HepG2 (cell line): ENCODE results near the gene CMTM1. TPM values are rescaled to one million over a fixed set of nuclear protein-coding genes. Genes with fewer than 3 reads are reported as not detected.
A peak's percentile ranks its signal among the peaks of the same experiment; 100 is the strongest.

Experiments
- ARNT ChIP-seq: fragments of 450-650 bp; IDR thresholded peaks from 2 replicates; pipeline ENCODE4 v1.6.1; 2017
- ARNTL ChIP-seq: sonication (generic); formaldehyde crosslinking; IDR thresholded peaks from 2 replicates; pipeline ENCODE4 v1.4.0; 2020; ENCODE audit warnings: mild to moderate bottlenecking, missing genetic modification reagents
- DNMT1 ChIP-seq: sonication (generic); formaldehyde crosslinking; IDR thresholded peaks from 2 replicates; pipeline ENCODE4 v1.5.1; 2020; ENCODE audit warnings: mild to moderate bottlenecking, missing genetic modification reagents
- DZIP1 ChIP-seq: sonication (generic); formaldehyde crosslinking; IDR thresholded peaks from 2 replicates; pipeline ENCODE4 v1.5.0; 2020; ENCODE audit warnings: mild to moderate bottlenecking, missing genetic modification reagents
- HNRNPL ChIP-seq: fragments of 200-400 bp; formaldehyde crosslinking; IDR thresholded peaks from 2 replicates; pipeline ENCODE4 v1.6.1; 2017; ENCODE audit warnings: mild to moderate bottlenecking, low read depth, low read length
- HOXA3 ChIP-seq: sonication (generic); formaldehyde crosslinking; IDR thresholded peaks from 2 replicates; pipeline ENCODE4 v1.5.0; 2020; ENCODE audit warnings: missing genetic modification reagents
- KLF13 ChIP-seq: sonication (generic); formaldehyde crosslinking; IDR thresholded peaks from 2 replicates; pipeline ENCODE4 v1.4.0; 2020; ENCODE audit warnings: mild to moderate bottlenecking, missing genetic modification reagents
- LBX2 ChIP-seq: sonication (generic); formaldehyde crosslinking; IDR thresholded peaks from 2 replicates; pipeline ENCODE4 v1.5.0; 2020; ENCODE audit warnings: missing genetic modification reagents, mild to moderate bottlenecking, borderline replicate concordance
- MIER2 ChIP-seq: IDR thresholded peaks from 2 replicates; pipeline ENCODE4 v1.6.1; 2016; ENCODE audit warnings: missing biosample characterization, missing genetic modification reagents
- MTERF4 ChIP-seq: sonication (generic); formaldehyde crosslinking; IDR thresholded peaks from 2 replicates; pipeline ENCODE4 v1.8.0; 2023; ENCODE audit warnings: mild to moderate bottlenecking, missing genetic modification reagents
- NRL ChIP-seq: sonication (generic); formaldehyde crosslinking; IDR thresholded peaks from 2 replicates; pipeline ENCODE4 v1.5.0; 2020; ENCODE audit warnings: missing genetic modification reagents, mild to moderate bottlenecking, moderate library complexity, borderline replicate concordance
- PAF1 ChIP-seq: IDR thresholded peaks from 2 replicates; pipeline ENCODE4 v1.6.1; 2016; ENCODE audit warnings: missing genetic modification reagents, missing compliant biosample characterization
- PITX1 ChIP-seq: sonication (generic); formaldehyde crosslinking; IDR thresholded peaks from 2 replicates; pipeline ENCODE4 v1.5.1; 2020; ENCODE audit warnings: mild to moderate bottlenecking, missing genetic modification reagents
- PTBP1 ChIP-seq: fragments of 200-400 bp; formaldehyde crosslinking; IDR thresholded peaks from 2 replicates; pipeline ENCODE4 v1.6.1; 2018; ENCODE audit warnings: low read length, low read depth; ENCODE audit not compliant: poor library complexity, severe bottlenecking
- SOX6 ChIP-seq, 2 experiments: fragments of 450-650 bp in 1 of 2; sonication (generic) in 1 of 2; formaldehyde crosslinking in 1 of 2; IDR thresholded peaks; 2 replicates each; pipeline versions ENCODE4 v1.4.0 to v1.6.1; 2017 to 2020; ENCODE audit warnings: antibody characterized with exemption in 1 of 2, mild to moderate bottlenecking in 1 of 2, missing genetic modification reagents in 1 of 2
- THYN1 ChIP-seq: sonication (generic); formaldehyde crosslinking; IDR thresholded peaks from 2 replicates; pipeline ENCODE4 v1.8.1; 2023; ENCODE audit warnings: low read depth, mild to moderate bottlenecking, moderate library complexity, missing genetic modification reagents, borderline replicate concordance
- ZBTB20 ChIP-seq: sonication (generic); formaldehyde crosslinking; IDR thresholded peaks from 2 replicates; pipeline ENCODE4 v1.8.1; 2023; ENCODE audit warnings: missing genetic modification reagents, low read depth, mild to moderate bottlenecking, borderline replicate concordance
- ZBTB21 ChIP-seq: sonication (generic); formaldehyde crosslinking; IDR thresholded peaks from 2 replicates; pipeline ENCODE4 v1.4.0; 2020; ENCODE audit warnings: missing genetic modification reagents
- ZBTB38 ChIP-seq: sonication (generic); formaldehyde crosslinking; IDR thresholded peaks from 2 replicates; pipeline ENCODE4 v1.5.1; 2020; ENCODE audit warnings: mild to moderate bottlenecking, missing genetic modification reagents
- ZBTB7B ChIP-seq: sonication (generic); formaldehyde crosslinking; IDR thresholded peaks from 2 replicates; pipeline ENCODE4 v1.4.0; 2020; ENCODE audit warnings: missing genetic modification reagents
- ZNF263 ChIP-seq: sonication (generic); formaldehyde crosslinking; IDR thresholded peaks from 2 replicates; pipeline ENCODE4 v1.4.0; 2020; ENCODE audit warnings: missing genetic modification reagents
- ZNF337 ChIP-seq: sonication (generic); formaldehyde crosslinking; IDR thresholded peaks from 2 replicates; pipeline ENCODE4 v1.5.1; 2020; ENCODE audit warnings: missing genetic modification reagents, low read depth, mild to moderate bottlenecking, borderline replicate concordance
- ZNF709 ChIP-seq: sonication (generic); formaldehyde crosslinking; IDR thresholded peaks from 2 replicates; pipeline ENCODE4 v1.5.0; 2020; ENCODE audit warnings: mild to moderate bottlenecking, missing genetic modification reagents
- ZNF784 ChIP-seq: sonication (generic); formaldehyde crosslinking; IDR thresholded peaks from 2 replicates; pipeline ENCODE4 v1.5.1; 2020; ENCODE audit warnings: missing genetic modification reagents, mild to moderate bottlenecking, borderline replicate concordance
- ZNF800 ChIP-seq: sonication (generic); formaldehyde crosslinking; IDR thresholded peaks from 2 replicates; pipeline ENCODE4 v1.4.0; 2020; ENCODE audit warnings: missing genetic modification reagents
- polyA plus RNA-seq, 8 experiments: library from polyadenylated mRNA; depleted of rRNA in 3 of 8; stranded (reverse) in 7 of 8; unstranded in 1 of 8; fragments of >200 nt; fragmentation: Illumina TruSeq in 4 of 8; extraction: Trizol in 4 of 8; gene quantifications; 2 replicates each; pipeline versions ENCODE4 v1.2.1 to v1.2.3, GENCODE V29; 2011 to 2016; ENCODE audit warnings: low read depth in 4 of 8, missing spikeins in 1 of 8, mixed read lengths in 1 of 8; ENCODE audit not compliant: insufficient read depth in 1 of 8
- total RNA-seq, 5 experiments: library from RNA; depleted of rRNA; stranded (reverse); fragments of >200 nt; fragmentation: Illumina TruSeq; extraction: Trizol; gene quantifications; 2 replicates each; pipeline ENCODE4 v1.2.3, GENCODE V29; 2016; ENCODE audit warnings: low read depth in 1 of 5

The CMTM1 gene
- total and polyA plus RNA-seq, 2 of the 13 experiments (the other 11 are each of a cell fraction or from before 2014, with no cell fraction given) = 1.7 to 2.9 TPM

GRCh38 chr16:66516509-66516807 is 49.8 kb upstream of the CMTM1 start (continued):
- TF ChIP-seq DZIP1 (CRISPR knock-in tag) (0 out of 2 replicates have a peak, but pooled peaks have one; percentile 12), HOXA3 (CRISPR knock-in tag) (no peak), PTBP1 (no peak), KLF13 (CRISPR knock-in tag) (no peak), ZNF784 (CRISPR knock-in tag) (0 out of 2 replicates have a peak, but pooled peaks have one; percentile 26), DNMT1 (CRISPR knock-in tag) (no peak), ZBTB20 (peak; percentile 45; the same call in 1 of the 2 replicates), THYN1 (no peak), ZNF337 (CRISPR knock-in tag) (peak; percentile 65; the same call in 1 of the 2 replicates), MTERF4 (peak; percentile 79; the same call in 1 of the 2 replicates), ZNF263 (0 out of 2 replicates have a peak, but pooled peaks have one; percentile 44), ZBTB38 (CRISPR knock-in tag) (peak; percentile 7; the same call in 1 of the 2 replicates), PAF1 (CRISPR knock-in tag) (no peak), ZBTB7B (CRISPR knock-in tag) (no peak), LBX2 (CRISPR knock-in tag) (peak; percentile 65; the same call in 1 of the 2 replicates), ARNT (no peak), ZNF709 (CRISPR knock-in tag) (0 out of 2 replicates have a peak, but pooled peaks have one; percentile 16), SOX6 (IDR thresholded peaks at IDR 0.05) (no peak), SOX6 (CRISPR knock-in tag; IDR thresholded peaks at IDR 0.05) (no peak), MIER2 (CRISPR knock-in tag) (no peak), ZNF800 (CRISPR knock-in tag) (peak; percentile 17; the same call in 1 of the 2 replicates), ZBTB21 (no peak), HNRNPL (peak; percentile 95), NRL (CRISPR knock-in tag) (0 out of 2 replicates have a peak, but pooled peaks have one; percentile 12), PITX1 (no peak), ARNTL (CRISPR knock-in tag) (no peak)
